HG03175 (cell line): Measurements from ENCODE around the gene SOSTDC1.
"Not testable (repeated sequence)": the region's sequence is repeated elsewhere in the genome, so short reads cannot be mapped to it uniquely, and the experiment has no call there.

Experiments used
- ATAC-seq: cut with Tn5 transposase; IDR thresholded peaks from one replicate; pipeline ENCODE4 v1.9.1; 2021; ENCODE audit warnings: mild to moderate bottlenecking, moderate library complexity; ENCODE audit not compliant: unreplicated experiment

The SOSTDC1 gene, protein sequence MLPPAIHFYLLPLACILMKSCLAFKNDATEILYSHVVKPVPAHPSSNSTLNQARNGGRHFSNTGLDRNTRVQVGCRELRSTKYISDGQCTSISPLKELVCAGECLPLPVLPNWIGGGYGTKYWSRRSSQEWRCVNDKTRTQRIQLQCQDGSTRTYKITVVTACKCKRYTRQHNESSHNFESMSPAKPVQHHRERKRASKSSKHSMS

DNA sequence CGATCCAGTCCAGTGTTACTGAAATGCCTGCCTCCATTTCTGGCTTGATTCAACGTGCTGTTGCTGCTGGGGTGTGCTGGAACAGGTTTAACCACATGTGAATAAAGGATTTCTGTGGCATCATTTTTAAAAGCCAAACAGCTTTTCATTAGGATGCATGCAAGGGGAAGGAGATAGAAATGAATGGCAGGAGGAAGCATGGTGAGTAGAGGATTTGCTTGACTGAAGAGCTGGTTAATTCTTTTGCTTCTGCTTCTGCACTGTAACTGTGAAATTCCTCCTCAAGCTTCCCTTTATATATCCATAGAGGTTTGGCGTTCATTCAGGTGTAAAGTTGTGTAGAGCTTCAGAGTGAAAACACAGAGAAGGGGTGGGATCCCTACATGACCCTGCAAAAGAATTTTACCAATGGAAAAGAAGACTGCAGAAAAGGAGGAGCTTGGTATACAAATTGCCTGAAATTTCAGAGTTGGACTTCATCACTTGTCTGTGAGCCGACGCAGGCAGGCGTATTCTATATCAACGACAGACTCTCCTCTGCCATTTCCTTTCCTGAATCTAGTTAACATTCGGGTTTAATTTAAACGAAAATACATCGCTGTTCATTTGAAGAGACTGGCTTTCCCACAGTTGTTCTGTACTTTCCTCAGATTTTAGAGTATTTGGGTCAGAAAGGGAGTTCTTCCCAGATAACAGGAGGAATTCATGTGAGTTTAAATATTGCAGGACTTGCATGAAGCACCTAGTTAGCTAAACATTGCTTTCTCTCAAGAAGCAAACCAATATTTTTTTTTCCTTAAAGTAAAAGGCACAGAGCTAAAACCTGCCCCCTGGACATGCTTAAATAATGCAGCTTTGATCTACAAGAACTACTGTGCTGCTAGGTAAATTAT, at the start of gene SOSTDC1:
Gene SOSTDC1 (minus strand): TSS at position 270 of the 893 bp plus-strand sequence. CDS start 70 bp downstream, at position 200.
- ATAC-seq: no peak

DNA sequence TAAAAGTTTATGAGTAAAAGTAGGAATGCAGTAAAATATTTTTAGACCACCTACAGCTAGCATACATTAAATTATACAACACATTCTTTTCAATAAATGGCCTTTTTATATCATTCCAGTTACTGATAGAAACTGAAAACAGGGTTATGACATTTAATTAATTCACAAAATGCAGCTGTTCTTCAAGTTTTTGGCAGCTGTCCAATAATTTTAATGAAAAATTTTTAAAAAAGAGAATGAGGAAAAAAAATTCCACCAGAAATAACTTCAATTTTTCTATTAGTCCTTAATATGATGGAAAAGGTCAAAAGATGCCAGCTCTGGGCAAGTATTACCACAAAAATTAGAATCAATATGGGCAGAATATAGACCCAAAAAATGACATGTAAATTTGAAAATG, 49.2 kb upstream of the SOSTDC1 start:
- ATAC-seq: no peak

DNA sequence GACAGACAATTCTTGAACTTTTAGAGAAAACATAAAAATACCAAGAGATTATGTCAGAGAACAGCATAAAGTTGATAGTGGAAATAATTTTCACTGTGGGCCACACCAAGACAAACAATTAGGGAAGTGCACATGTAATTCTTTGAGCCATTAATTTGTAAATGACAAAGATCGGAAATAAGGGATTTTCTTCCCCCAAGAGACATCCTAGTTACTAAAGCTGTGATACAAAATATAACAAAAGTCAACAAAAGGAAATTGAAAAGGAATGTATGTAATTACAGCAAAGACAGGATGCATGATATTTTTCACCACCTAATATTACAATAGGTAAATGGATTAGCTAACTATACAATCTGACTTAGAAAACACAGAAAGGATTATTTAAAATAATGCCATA, 48.7 kb upstream of the SOSTDC1 start:
- ATAC-seq: no peak

DNA sequence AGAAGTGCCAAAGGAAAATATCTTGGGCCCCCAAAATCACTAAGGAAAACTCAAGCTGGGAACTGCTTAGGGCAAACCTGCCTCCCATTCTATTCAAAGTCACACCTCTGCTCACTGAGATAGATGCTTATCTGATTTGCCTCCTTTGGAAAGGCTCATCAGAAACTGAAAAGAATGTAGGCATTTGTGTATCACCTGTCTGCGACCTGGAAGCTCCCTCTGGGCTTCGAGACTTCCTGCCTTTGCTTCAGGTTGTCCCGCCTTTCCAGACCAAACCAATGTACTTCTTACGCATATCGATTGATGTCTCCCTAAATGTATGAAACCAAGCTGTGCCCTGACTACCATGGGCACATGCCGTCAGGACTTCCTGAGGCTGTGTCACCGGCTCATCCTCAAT, 46.6 kb upstream of the SOSTDC1 start:
- no peak for ATAC-seq

DNA sequence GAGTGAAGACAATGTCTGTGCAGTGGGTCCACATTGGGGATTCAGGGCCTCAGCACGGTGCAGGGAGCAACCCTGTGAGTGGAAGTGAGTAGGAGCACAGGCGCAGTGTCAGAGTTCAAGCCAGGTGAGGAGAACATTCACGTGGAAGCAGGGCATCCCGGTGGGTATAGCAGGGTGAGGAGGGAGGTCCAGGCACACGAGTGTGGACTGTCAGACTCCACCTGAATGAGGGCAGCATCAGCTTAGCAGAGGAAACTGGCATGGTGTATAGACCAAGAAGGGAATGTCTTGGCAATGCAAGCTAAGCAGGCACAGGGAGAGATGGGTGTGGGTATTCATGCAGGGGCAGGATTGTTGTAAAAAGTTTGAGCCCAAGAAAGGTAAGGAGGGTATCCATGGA, 45.8 kb upstream of the SOSTDC1 start:
- ATAC-seq: no peak

DNA sequence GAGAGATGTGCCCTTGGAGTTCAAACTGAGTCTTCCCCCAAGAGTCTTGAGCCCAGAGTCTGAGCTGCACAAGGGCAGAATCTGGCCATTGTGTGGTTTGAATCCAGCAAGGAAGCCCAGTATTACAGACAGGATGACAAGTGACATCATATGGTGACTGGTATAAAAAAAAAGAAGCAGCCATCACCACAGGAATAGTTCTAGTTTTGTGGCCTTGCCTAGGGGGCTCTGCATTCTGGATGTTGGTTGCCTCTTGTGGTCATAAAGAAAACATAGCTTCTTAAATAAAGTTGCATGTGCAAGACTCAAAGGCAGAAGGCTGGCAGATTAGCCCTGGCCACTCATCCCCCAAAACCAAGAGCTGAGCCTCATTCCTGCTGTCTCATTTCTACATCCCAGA, 44.3 kb upstream of the SOSTDC1 start:
- no peak for ATAC-seq

DNA sequence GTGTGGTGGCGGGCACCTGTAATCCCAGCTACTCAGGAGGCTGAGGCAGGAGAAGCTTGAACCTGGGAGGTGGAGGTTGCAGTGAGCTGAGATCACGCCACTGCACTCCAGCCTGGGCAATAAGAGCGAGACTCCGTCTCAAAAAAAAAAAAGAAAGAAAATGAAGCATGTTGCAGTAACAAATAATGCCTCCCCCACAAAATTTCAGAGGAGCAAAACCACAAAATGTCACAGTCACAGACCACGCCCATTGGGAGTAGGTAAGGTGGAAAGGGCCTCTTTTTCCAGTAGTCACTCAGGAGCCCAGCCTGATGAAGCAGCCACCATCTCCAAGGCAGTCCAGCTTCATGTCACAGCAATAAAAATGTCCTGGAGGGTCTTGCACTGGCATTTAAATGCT, 40.9 kb upstream of the SOSTDC1 start:
- ATAC-seq: not testable (repeated sequence)

DNA sequence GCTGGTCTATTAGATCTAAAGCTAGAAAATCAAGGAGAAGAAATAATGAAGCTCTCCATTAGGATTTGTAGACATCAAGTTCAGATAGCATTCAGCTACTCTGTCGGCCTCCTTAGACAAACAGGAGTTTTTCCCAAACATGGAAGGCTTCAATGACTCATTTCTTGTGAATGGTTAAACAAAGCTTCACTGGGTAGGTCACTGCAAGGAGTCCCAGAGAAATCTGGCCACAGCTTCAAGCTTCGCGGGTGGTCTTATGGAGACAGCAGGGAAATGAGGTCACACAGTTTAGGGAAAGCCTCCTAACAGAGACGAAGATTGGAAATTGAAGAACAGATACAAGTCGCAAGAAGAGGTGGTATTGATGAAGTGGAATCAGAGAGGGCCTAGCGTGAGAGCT, 38.5 kb upstream of the SOSTDC1 start:
- ATAC-seq: no peak

DNA sequence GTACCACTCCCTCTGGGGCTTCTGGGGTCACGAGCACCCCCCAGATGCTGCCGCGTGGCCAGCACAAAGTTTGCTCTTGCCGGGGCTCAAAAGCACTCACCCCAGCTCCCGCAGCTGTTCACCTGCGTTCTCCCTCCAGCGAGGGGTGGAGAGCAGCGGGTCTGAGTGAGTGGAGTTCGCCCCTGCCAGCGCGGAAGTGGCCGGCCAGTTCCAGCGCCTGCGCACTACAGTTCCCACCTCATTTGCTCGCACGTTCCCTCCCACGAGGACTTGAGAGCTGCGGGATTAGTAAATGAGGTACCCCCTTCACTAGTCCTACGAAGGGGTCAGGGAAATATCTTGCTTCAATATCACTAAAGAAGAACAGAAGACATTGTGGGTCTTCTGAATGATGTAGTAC, 36.8 kb upstream of the SOSTDC1 start:
- ATAC-seq: no peak

DNA sequence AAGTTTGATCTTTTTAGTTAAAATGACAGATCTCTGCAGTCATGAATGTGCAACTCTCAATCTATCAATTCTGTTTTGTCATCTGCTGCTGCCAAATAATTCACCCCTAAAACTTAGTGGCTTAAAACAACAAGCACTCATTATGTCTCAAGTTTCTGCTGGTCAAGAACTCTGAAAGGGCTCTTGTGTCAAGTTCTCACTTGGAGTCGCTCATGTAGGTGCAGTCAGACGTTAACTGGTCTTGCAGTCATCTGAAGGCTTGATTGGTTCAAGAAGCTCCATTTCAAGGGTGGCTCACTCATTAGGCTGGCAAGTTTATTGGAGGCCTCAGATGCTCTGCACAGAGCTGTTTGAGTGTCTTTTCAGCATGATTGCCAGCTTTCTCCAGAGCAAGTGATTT, 32.6 kb upstream of the SOSTDC1 start:
- ATAC-seq: no peak

DNA sequence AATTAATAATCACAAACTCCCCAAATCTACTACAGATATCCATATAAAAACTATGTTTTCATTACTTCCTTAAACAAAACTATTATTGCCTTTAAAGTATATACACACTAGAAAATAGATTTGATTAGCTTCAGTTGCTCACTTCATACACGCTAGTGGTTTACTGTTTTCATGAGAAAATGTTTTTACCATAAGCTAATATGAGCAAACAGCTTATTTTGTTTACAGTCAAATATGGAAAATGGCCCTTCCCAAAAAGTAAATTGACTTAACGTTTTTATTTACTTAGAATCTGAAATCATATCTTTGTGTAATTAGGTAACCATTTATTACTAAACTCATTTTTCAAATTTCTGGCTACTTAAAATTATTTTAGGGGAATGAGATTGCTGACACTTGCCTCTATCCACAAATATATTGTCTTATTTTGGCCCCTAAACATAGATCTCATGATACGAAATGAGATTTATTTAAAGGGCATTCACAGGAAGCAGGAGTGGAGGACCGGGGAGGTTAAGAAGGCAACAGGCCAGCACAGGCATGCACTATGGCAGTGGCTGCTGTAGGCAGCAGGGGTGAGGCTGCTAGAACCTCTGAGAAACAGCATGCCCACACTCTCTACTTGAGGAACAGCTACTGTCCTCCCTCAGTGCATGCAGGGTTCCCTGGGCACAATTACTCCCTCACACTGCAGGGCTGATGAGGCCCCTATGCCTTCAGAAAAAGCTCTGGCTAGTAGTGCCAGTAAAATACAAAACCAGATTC, 29.6 kb upstream of the SOSTDC1 start:
- no peak for ATAC-seq

DNA sequence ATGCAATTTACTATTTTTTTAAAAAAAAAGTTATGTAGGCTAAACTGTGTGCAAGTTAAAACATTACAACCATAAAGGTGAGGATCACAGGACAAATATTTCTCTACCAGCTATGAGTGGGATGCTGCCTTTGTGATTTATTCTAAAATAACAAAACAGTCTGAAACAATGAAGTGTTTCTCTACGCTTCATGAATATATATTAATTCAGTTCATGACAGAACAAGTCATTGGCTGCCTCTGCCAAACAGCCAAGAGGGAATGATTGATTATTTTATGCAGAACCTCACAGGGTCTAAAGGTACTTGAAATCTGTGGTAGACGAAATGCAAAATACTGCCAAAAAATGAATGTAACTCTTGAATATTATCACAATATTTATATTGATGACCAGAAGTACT, 29.0 kb upstream of the SOSTDC1 start:
- no peak for ATAC-seq

DNA sequence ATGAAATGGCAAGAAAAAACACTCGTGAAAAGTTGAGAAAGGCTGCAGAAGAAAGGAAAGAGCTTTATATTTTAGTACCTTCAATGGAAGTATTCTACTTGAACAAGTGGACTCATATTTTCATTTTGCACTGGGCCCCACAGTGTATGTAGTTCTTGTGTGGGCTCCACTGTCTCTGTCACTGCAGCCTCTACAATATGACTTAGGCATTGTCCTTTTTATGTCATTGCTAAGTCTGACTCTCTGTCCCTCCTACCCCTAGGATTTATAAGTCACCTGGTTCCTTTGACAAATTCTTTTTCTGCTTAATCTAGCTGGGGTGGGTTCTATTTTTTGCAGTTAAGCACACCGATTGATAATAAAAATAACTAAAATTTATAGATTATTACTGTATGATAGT, 27.7 kb upstream of the SOSTDC1 start:
- ATAC-seq: no peak

DNA sequence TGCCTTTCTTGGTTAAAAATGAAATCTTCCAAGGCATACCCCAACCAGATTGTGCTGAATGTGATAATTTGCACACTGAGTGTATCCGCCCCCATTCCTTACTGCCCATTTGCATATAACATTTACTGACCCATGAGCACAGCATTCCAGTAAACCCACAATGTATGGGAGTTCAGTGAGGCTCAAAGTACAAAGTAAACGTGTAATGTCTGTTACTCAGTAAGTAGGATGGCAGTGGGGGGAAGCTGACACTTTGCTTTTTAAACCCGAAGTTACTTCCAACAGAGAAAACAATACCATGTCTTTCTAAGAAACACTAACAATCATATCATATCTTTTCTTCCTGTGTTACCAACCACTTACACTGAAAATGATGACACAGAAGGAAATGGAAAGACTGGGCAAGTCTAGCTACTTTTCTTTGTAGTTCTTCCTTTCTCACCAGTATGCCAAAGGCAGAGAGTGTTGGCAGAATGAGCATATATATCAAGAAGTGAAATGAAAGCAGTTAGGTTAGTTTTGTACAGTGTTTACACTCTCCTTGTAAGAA, 27.1 kb upstream of the SOSTDC1 start:
- ATAC-seq: no peak

DNA sequence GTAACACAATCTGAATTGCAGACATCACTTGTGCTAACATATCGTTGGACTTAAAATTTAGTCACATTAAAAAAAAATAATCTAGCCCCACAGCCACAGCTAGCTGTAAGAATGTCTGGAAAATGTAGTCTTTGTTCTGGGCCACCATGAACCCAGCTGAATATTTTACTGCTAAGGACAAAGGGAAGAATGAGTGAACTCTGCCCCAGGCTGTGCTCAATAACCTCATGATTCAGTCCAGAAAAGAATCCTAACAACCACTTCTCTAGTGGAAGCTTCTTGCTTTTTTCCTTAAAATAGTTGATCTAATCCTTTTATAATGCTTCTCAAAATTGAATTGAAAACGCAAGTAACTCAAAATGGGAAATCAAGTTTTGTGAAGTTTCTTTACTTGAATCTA, 25.6 kb upstream of the SOSTDC1 start:
- no peak for ATAC-seq

DNA sequence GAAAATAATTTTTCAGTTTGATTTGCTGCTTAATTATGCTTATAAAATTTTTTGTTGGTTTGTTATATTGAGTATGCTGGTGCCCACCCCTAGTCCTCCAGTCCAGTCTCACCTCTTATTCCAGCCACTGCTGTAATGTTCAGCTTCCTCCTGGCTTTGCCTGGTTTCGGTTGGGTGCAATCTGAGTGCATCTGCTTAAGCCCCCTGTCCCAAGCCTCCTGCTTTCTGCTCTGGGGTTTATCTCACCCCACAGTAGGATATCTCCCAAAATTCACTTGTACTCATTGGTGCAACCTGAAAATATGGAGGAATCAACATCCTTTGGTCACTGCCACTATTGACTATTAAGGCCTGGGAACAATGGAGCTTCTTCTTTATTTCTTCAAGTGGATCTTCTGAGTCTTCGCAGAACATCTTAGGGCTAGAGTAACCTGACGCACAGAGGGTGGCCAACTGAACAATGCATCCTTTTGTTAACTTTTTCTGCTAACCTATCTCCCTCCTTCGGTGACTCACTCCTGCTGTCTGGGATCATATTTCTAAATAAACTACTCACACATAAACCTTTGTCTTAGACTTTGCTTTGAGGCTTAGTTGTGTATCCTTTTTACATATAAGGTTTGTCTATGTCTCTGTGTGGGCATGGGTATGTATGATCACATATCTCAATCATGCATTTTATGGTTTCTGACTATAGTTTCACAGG, 19.1 kb upstream of the SOSTDC1 start:
- ATAC-seq: no peak

DNA sequence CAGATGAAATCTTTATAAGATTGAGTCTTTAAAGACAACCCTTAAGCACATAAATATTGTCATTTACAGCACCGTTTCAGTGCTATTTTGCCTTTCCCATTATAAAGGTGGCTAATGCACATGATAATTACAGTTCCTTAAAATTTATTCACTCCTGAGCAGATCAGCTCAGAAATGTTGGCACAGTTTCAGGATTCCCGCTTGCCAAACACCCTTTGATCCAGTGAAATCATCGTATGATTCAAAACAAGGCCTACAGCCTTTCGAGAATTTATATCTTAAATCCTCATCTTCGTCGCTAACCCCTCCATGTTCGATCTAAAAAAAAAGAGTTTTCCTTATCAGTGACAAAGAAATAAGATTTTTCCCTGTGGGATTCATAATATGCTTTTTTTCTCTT, 14.1 kb upstream of the SOSTDC1 start:
- ATAC-seq: no peak

DNA sequence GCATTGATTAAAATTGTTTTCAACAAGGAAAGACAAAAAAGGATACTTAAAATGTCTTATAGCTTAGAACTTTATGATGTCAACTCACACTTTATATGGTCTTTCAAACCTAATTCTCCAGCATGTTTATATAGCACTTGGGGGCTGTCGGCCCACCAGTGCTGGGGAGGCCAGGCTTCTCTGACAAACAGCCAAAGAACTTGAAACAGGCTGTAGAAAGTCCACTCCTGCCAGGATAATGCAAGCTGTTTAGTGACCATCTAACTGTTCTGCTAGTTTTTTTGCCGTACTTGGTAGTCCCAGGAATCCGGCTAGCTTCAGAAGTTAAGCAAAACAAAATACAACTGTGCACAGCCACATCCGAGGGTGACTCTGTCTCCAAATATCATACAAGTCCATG, 13.6 kb upstream of the SOSTDC1 start:
- ATAC-seq: no peak

DNA sequence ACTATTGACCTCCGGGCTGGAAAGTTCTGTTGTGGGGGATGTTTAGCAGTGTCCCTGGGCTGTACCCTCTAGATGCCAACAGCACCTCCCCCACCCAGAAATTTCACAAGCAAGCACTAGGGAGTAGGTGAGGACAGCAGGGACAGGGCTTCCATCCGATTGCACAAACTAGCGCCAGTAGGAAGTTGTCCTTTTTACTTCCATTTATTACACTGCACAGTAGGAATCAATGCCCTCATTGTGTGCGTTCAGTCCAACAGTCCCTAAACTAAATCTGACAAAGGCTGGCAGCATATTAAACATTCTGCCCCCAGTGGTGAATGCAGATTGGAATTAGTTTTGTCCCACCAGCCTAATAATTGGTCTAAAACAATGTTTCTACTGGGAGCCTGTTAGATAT, 6.4 kb upstream of the SOSTDC1 start:
- no peak for ATAC-seq

DNA sequence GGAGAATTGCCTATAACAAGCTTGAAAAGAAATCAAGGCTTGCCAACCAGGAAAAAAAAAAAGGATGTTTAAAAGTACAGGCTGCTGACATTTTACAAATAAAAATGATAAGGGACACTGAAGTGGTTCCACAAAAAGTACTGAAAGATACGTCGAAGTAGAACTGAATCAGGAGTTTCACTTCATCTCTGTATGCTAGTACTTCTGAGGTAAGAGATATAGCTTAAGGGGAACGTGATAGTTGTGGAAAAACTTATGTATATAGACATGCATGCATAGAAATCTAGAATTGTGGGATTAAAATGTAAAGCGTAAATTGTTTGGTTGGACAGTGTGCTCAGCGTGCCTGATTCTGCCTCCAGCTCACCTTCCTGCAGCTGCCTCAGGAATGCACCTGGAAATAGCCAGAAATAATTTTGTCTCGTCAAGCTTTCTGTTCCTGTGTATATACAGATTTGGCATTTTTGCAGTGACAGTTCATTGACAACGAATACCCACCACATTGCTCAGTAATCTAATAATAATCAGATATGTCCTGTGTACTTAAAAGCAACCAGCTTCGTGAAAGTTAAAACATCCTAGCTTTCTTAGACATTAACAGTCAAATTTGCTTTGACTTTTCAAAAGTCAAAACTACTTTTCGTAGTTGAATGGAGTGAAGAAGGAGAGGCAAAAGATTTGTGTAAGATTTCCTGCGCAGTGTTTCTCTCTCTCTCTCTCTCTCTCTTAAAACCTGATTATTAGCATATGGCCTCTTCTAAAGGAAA, 1.4 kb downstream of the SOSTDC1 start:
- ATAC-seq: no peak
